Kidney epithelial cell (primary cell): ENCODE measurements around the gene LGALS7. TPM values are rescaled to one million over a fixed set of nuclear protein-coding genes. Genes with fewer than 3 reads are reported as not detected.
"Not testable (repeated sequence)": the region's sequence is repeated elsewhere in the genome, so short reads cannot be mapped to it uniquely, and the experiment has no call there.

Source experiments
- DNase-seq: peaks from one replicate; pipeline ENCODE4 v3.0.0-alpha.2; 2010; ENCODE audit warnings: low read depth
- H3K27me3 ChIP-seq: 2 replicates; pipeline ENCODE4 v1.6.0; 2011; ENCODE audit warnings: low read length; ENCODE audit not compliant: control insufficient read depth, insufficient read depth
- H3K36me3 ChIP-seq: 2 replicates; pipeline ENCODE4 v1.5.1; 2011; ENCODE audit warnings: low read length; ENCODE audit not compliant: control insufficient read depth, insufficient read depth
- H3K4me3 ChIP-seq: 2 replicates; pipeline ENCODE4 v1.5.1; 2011; ENCODE audit warnings: low read depth, mild to moderate bottlenecking, control low read depth, low read length
- CTCF ChIP-seq: IDR thresholded peaks from 2 replicates; pipeline ENCODE4 v1.5.1; 2011; ENCODE audit warnings: mild to moderate bottlenecking, moderate library complexity, low read length, control low read depth, inconsistent platforms; ENCODE audit not compliant: insufficient read depth, poor library complexity, severe bottlenecking
- total RNA-seq: library from RNA; depleted of rRNA; stranded (reverse); fragments of >200 nt; gene quantifications from 2 replicates; pipeline ENCODE4 v1.2.3, GENCODE V29; 2015

Gene LGALS7
- total RNA-seq, 1 donor from 2014 or later = not detected

GRCh38 chr19:38809592-38810252 lies 36.4 kb upstream of the LGALS7 start:
- no peak for TF ChIP-seq CTCF
- Histone ChIP-seq H3K27me3 (no peaks in the 10 kb centered on the region), H3K36me3 (no peaks in the 10 kb centered on the region), H3K4me3 (no peak overlapping the region)
- no peak for DNase-seq

GRCh38 chr19:38808741-38809140 lies 35.4 kb upstream of the LGALS7 start:
- H3K36me3 ChIP-seq = no peaks in the 10 kb centered on the region
- no peak overlapping the region for H3K4me3 ChIP-seq
- no peak for DNase-seq
- H3K27me3 ChIP-seq = no peaks in the 10 kb centered on the region
- no peak for TF ChIP-seq CTCF

DNA sequence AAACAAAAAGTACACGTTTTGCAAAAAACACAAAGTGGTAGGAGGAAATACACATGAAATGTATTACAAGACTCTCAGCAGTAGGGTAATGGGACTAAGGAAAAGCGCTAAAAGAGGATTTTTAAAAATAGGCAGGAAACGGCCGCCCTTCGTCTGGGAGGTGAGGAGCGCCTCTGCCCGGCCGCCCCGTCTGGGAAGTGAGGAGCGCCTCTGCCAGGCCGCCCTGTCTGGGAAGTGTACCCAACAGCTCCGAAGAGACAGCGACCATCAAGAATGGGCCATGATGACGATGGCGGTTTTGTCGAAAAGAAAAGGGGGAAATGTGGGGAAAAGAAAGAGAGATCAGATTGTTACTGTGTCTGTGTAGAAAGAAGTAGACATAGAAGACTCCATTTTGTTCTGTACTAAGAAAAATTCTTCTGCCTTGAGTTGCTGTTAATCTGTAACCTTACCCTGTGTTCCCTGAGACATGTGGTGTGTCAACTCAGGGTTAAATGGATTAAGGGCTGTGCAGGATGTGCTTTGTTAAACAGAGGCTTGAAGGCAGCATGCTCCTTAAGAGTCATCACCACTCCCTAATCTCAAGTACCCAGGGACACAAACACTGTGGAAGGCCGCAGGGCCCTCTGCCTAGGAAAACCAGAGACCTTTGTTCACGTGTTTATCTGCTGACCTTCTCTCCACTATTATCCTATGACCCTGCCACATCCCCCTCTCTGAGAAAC lies 34.2 kb upstream of the LGALS7 start:
- H3K4me3 ChIP-seq, H3K36me3 ChIP-seq, H3K27me3 ChIP-seq: not testable (repeated sequence)
- DNase-seq = peak; percentile 61

DNA sequence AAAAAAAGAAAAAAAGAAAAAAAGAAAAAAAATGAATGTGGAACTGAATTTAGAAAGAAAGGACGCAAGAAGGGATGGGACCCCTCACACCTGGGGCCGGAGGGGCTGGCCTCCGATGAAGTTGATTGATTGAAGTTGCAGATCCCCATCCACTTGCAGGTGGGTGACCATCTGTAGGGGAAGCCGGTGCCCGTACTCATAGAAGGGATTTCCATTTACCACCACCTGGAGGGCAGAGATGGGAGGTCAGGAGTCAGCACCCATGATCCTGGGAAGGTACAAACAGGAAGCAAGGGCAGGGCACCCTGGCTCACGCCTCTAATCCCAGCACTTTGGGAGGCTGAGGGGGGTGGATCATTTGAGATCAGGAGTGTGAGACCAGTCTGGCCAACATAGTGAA lies 33.1 kb upstream of the LGALS7 start:
- Histone ChIP-seq H3K36me3 (no peaks in the 10 kb centered on the region), H3K27me3 (no peaks in the 10 kb centered on the region), H3K4me3 (no peak overlapping the region)
- no peak for TF ChIP-seq CTCF
- DNase-seq = no peak

DNA sequence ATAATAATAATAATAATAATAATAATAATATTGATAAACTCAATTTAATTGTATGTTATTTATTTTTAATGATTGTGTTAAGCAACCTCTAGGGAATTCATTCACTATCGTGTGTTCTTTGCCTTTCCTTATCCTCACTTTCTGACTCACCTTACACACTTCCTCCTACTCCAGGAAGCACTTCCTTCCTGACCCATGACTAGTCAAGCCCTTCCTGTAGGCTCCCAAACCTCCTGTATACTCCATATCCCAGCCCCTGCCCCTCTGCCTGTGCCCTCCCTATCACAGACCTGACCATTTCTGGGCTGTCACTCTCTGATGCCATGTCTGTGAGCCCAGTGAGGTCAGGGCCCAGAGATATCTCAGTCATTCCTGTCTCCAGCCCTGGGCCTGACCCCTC lies 31.9 kb upstream of the LGALS7 start:
- DNase-seq = no peak
- H3K27me3 ChIP-seq = no peaks in the 10 kb centered on the region
- TF ChIP-seq CTCF = no peak
- H3K36me3 ChIP-seq = no peaks in the 10 kb centered on the region
- H3K4me3 ChIP-seq = no peak overlapping the region

DNA sequence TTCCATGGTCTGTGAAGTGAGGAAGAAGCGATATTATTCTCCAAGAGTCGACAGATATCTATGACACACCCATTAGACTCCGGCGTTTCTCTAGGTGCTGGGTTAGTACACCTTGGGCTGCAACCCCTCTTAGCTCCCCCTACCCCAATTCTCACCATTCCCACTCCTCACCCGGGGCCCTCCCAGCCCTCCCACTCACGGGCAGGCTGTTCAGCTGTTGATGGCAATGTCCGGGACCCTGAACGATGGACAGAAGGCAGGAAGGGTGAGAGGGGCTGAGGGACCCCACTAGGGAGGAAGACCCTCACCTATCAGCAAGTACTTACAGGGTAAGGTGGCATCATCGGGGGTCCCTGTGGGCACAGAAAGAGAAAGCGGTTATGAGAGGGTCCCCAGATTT lies 30.2 kb upstream of the LGALS7 start:
- Histone ChIP-seq H3K36me3 (no peaks in the 10 kb centered on the region), H3K4me3 (no peak overlapping the region), H3K27me3 (no peaks in the 10 kb centered on the region)
- TF ChIP-seq CTCF = no peak
- DNase-seq = no peak
